Ecto neural progenitor cell (in vitro differentiated cells): Measurements from ENCODE around the gene DR1.
"Not testable (repeated sequence)": the region's sequence is repeated elsewhere in the genome, so short reads cannot be mapped to it uniquely, and the experiment has no call there.

Experiments
- DNase-seq: peaks from one replicate; pipeline ENCODE4 v3.0.0-alpha.2; 2018; ENCODE audit warnings: low spot score

Gene DR1

GRCh38 chr1:93386268-93386667 lies 40.6 kb downstream of the DR1 start:
- DNase-seq: not testable (repeated sequence)

- DNase-seq: no peak
Measured at GRCh38 chr1:93394514-93394913, 48.8 kb downstream of the DR1 start.

GRCh38 chr1:93395195-93395594 lies 49.5 kb downstream of the DR1 start:
- no peak for DNase-seq

- DNase-seq: no peak
Measured at GRCh38 chr1:93399781-93400180, 54.1 kb downstream of the DR1 start.

- DNase-seq: no peak
Measured at GRCh38 chr1:93408203-93408602, 62.5 kb downstream of the DR1 start.

GRCh38 chr1:93411000-93411399 lies 65.3 kb downstream of the DR1 start:
- no peak for DNase-seq

- DNase-seq: no peak
Measured at GRCh38 chr1:93414749-93415148, 69.0 kb downstream of the DR1 start.

- no peak for DNase-seq
Measured at GRCh38 chr1:93415296-93415695, 69.6 kb downstream of the DR1 start.

- DNase-seq: no peak
Measured at GRCh38 chr1:93416183-93416582, 70.5 kb downstream of the DR1 start.
